Liver (tissue), 9 donors: ENCODE data around the gene VPS13C. TPM values are rescaled to one million over a fixed set of nuclear protein-coding genes. Genes with fewer than 3 reads are reported as not detected.

Source experiments
- DNase-seq: peaks from one replicate; pipeline ENCODE4 v3.0.0-alpha.2; 2017; ENCODE audit warnings: low spot score
- H3K27ac ChIP-seq, 2 donors: one replicate each; pipeline ENCODE4 v1.7.0; 2013; ENCODE audit warnings: inconsistent platforms in 2 of 2, low read length in 2 of 2, control low read depth in 1 of 2, low read depth in 1 of 2, mild to moderate bottlenecking in 1 of 2
- H3K27me3 ChIP-seq, 4 donors: one replicate each; pipeline versions ENCODE4 v1.6.1 to v1.7.0; 2013; ENCODE audit warnings: low read length in 3 of 4, inconsistent platforms in 1 of 4, mild to moderate bottlenecking in 1 of 4, moderate library complexity in 1 of 4; ENCODE audit not compliant: control insufficient read depth in 4 of 4, insufficient read depth in 4 of 4
- H3K36me3 ChIP-seq, 4 donors: one replicate each; pipeline versions ENCODE4 v1.6.1 to v1.7.0; 2013; ENCODE audit warnings: low read length in 3 of 4, mild to moderate bottlenecking in 3 of 4, low read depth in 1 of 4, moderate library complexity in 1 of 4; ENCODE audit not compliant: control insufficient read depth in 4 of 4, insufficient read depth in 3 of 4
- H3K4me1 ChIP-seq, 4 donors: one replicate each; pipeline versions ENCODE4 v1.6.1 to v1.7.0; 2013; ENCODE audit warnings: low read length in 3 of 4, mild to moderate bottlenecking in 3 of 4, moderate library complexity in 1 of 4; ENCODE audit not compliant: control insufficient read depth in 4 of 4, insufficient read depth in 4 of 4
- H3K4me3 ChIP-seq, 3 donors: one replicate each; pipeline versions ENCODE4 v1.6.1 to v1.7.0; 2013; ENCODE audit warnings: low read length in 3 of 3, control low read depth in 1 of 3, low read depth in 1 of 3, mild to moderate bottlenecking in 1 of 3
- H3K9ac ChIP-seq, 2 donors: one replicate each; pipeline ENCODE4 v1.7.0; 2013; ENCODE audit warnings: low read length in 2 of 2, mild to moderate bottlenecking in 2 of 2, moderate library complexity in 2 of 2, control low read depth in 1 of 2, low read depth in 1 of 2
- H3K9me3 ChIP-seq, 4 donors: one replicate each; pipeline versions ENCODE4 v1.6.1 to v1.7.0; 2013; ENCODE audit warnings: low read length in 3 of 4; ENCODE audit not compliant: control insufficient read depth in 4 of 4
- ATF3 ChIP-seq: IDR thresholded peaks from 2 replicates; pipeline ENCODE4 v1.6.1; 2016; ENCODE audit warnings: antibody characterized with exemption
- CTCF ChIP-seq: fragments of 150-350 bp; IDR thresholded peaks from 2 replicates; pipeline ENCODE4 v1.5.1; 2017; ENCODE audit warnings: improper control_type of control experiment, low read depth, low read length; ENCODE audit not compliant: missing input control
- EGR1 ChIP-seq, 2 donors: IDR thresholded peaks; 2 replicates each; pipeline ENCODE4 v1.6.1; 2016 to 2018; ENCODE audit warnings: antibody characterized with exemption in 2 of 2, low read depth in 2 of 2
- FOXA1 ChIP-seq: IDR thresholded peaks from 2 replicates; pipeline ENCODE4 v1.6.1; 2016; ENCODE audit warnings: antibody characterized with exemption
- FOXA2 ChIP-seq: IDR thresholded peaks from 2 replicates; pipeline ENCODE4 v1.6.1; 2016; ENCODE audit warnings: antibody characterized with exemption
- GABPA ChIP-seq, 2 donors: IDR thresholded peaks in 1 of 2; conservative IDR thresholded peaks in 1 of 2; 2 replicates each; pipeline ENCODE4 v1.6.1; 2016; ENCODE audit warnings: antibody characterized with exemption in 2 of 2, mild to moderate bottlenecking in 1 of 2, moderate library complexity in 1 of 2
- HNF4A ChIP-seq, 2 donors: conservative IDR thresholded peaks; 2 replicates each; pipeline ENCODE4 v1.6.1; 2016; ENCODE audit warnings: antibody characterized with exemption in 2 of 2, mild to moderate bottlenecking in 2 of 2
- HNF4G ChIP-seq: IDR thresholded peaks from 2 replicates; pipeline ENCODE4 v1.6.1; 2016; ENCODE audit warnings: antibody characterized with exemption
- JUND ChIP-seq, 2 donors: IDR thresholded peaks; 2 replicates each; pipeline ENCODE4 v1.6.1; 2016; ENCODE audit warnings: antibody characterized with exemption in 2 of 2
- NR2F2 ChIP-seq: IDR thresholded peaks from 2 replicates; pipeline ENCODE4 v1.6.1; 2016; ENCODE audit warnings: antibody characterized with exemption
- RAD21 ChIP-seq, 2 donors: IDR thresholded peaks; 2 replicates each; pipeline ENCODE4 v1.6.1; 2016; ENCODE audit warnings: antibody characterized with exemption in 2 of 2, mild to moderate bottlenecking in 2 of 2
- REST ChIP-seq: IDR thresholded peaks from 2 replicates; pipeline ENCODE4 v1.6.1; 2016; ENCODE audit warnings: antibody characterized with exemption, mild to moderate bottlenecking
- ZBTB33 ChIP-seq: IDR thresholded peaks from 2 replicates; pipeline ENCODE4 v1.6.1; 2016; ENCODE audit warnings: antibody characterized with exemption
- WGBS: extraction: QIAGEN DNeasy Blood & Tissue Kit; methylation state at CpG from one replicate; pipeline ENCODE4 v1.1.7; 2013; 5-methylcytosine and 5-hydroxymethylcytosine counted together
- polyA plus RNA-seq, 2 donors: library from polyadenylated mRNA; stranded (reverse) in 1 of 2; unstranded in 1 of 2; fragments of 200-250 nt in 1 of 2; fragments of >200 nt in 1 of 2; fragmentation: Nextera tagmentation in 1 of 2; extraction: Ambion mirVana in 1 of 2; gene quantifications; one replicate each; pipeline versions ENCODE4 v1.2.1 to v1.2.3, GENCODE V29; 2013 to 2015
- total RNA-seq, 2 donors: library from RNA; depleted of rRNA; stranded (reverse); fragments of >200 nt; gene quantifications; one replicate each; pipeline ENCODE4 v1.2.3, GENCODE V29; 2014
- donor health status: healthy.
- donor health status: healthy.
- donor health status: healthy.
- donor health status: healthy.
- donor health status: healthy.

Gene VPS13C
- total and polyA plus RNA-seq, 4 donors = 5.4 to 42.0 (median 17.4) TPM

GRCh38 chr15:61834076-61834697, 226.1 kb downstream of the VPS13C start:
- Histone ChIP-seq H3K9me3 (no peaks in the 10 kb centered on the region), H3K4me1 (peaks cover 0 to 5% (median 2%) of the 10 kb centered on the region in 4 donors), H3K27me3 (no peaks in the 10 kb centered on the region), H3K4me3 (no peak overlapping the region), H3K9ac (peak overlapping the region in 1 of 2 donors; percentile 20), H3K36me3 (no peaks in the 10 kb centered on the region), H3K27ac (no peak overlapping the region)
- TF ChIP-seq HNF4G (no peak), JUND (IDR thresholded peaks at IDR 0.05) (no peak), RAD21 (IDR thresholded peaks at IDR 0.05) (peak; percentile 95 to 96), CTCF (peak; percentile 98), GABPA (IDR thresholded peaks at IDR 0.05 in 1 of 2, conservative IDR thresholded peaks at IDR 0.05 in 1 of 2) (no peak)
- WGBS = 26% methylated on average over 16 of the region's 16 CpGs
- peak; percentile 85 for DNase-seq

GRCh38 chr15:61832223-61832622, 228.0 kb downstream of the VPS13C start:
- Histone ChIP-seq H3K4me3 (no peak overlapping the region), H3K27ac (no peak overlapping the region), H3K36me3 (no peaks in the 10 kb centered on the region), H3K4me1 (peaks cover 0 to 5% (median 2%) of the 10 kb centered on the region in 4 donors), H3K9ac (no peak overlapping the region), H3K27me3 (no peaks in the 10 kb centered on the region), H3K9me3 (no peaks in the 10 kb centered on the region)
- 89% methylated on average over 6 of the region's 6 CpGs for WGBS
- DNase-seq = no peak
- TF ChIP-seq GABPA (IDR thresholded peaks at IDR 0.05 in 1 of 2, conservative IDR thresholded peaks at IDR 0.05 in 1 of 2) (no peak), CTCF (no peak), FOXA1 (no peak), NR2F2 (no peak), FOXA2 (no peak)

- H3K9ac ChIP-seq = no peak overlapping the region
- no peaks in the 10 kb centered on the region for H3K36me3 ChIP-seq
- H3K27me3 ChIP-seq = peaks cover 0 to 5% (median 0%) of the 10 kb centered on the region in 4 donors
- DNase-seq = no peak
- no peak overlapping the region for H3K27ac ChIP-seq
- H3K4me1 ChIP-seq = peaks cover 0 to 5% (median 2%) of the 10 kb centered on the region in 4 donors
- H3K4me3 ChIP-seq = no peak overlapping the region
- no peaks in the 10 kb centered on the region for H3K9me3 ChIP-seq
- 88% methylated on average over 10 of the region's 10 CpGs for WGBS
- TF ChIP-seq REST (no peak), ZBTB33 (no peak), CTCF (no peak), JUND (IDR thresholded peaks at IDR 0.05) (no peak), HNF4A (conservative IDR thresholded peaks at IDR 0.05) (no peak), FOXA2 (no peak), FOXA1 (no peak), NR2F2 (no peak), EGR1 (IDR thresholded peaks at IDR 0.05; ENCODE audit: low read depth in 2 of 2) (no peak), ATF3 (no peak)
Observed at GRCh38 chr15:61831505-61831921, 228.7 kb downstream of the VPS13C start.
